HepG2 (cell line): Measurements from ENCODE around the gene NYAP1. TPM values are rescaled to one million over a fixed set of nuclear protein-coding genes. Genes with fewer than 3 reads are reported as not detected.
A peak's percentile ranks its signal among the peaks of the same experiment; 100 is the strongest.

Source experiments
- AGO2 ChIP-seq: fragments of 200-400 bp; formaldehyde crosslinking; optimal IDR thresholded peaks from 2 replicates; pipeline ENCODE3; 2017; ENCODE audit warnings: mild to moderate bottlenecking, low read depth, low read length, moderate library complexity
- ARID2 ChIP-seq: sonication (generic); formaldehyde crosslinking; IDR thresholded peaks from 2 replicates; pipeline ENCODE4 v1.8.1; 2022; ENCODE audit warnings: mild to moderate bottlenecking, missing genetic modification reagents, borderline replicate concordance
- GABPA ChIP-seq, 2 experiments: IDR thresholded peaks; 2 replicates each; pipeline ENCODE4 v1.6.1; 2011 to 2016; ENCODE audit warnings: low read depth in 2 of 2, low read length in 1 of 2, missing biosample characterization in 1 of 2, missing genetic modification characterization in 1 of 2
- IKZF4 ChIP-seq: sonication (generic); formaldehyde crosslinking; IDR thresholded peaks from 2 replicates; pipeline ENCODE4 v1.5.1; 2020; ENCODE audit warnings: borderline replicate concordance, mild to moderate bottlenecking, low read depth, missing genetic modification reagents; ENCODE audit errors: not compliant biosample characterization
- JUNB ChIP-seq: sonication (generic); formaldehyde crosslinking; IDR thresholded peaks from 2 replicates; pipeline ENCODE4 v1.8.0; 2022; ENCODE audit warnings: missing genetic modification reagents, mild to moderate bottlenecking, borderline replicate concordance
- KLF13 ChIP-seq: sonication (generic); formaldehyde crosslinking; IDR thresholded peaks from 2 replicates; pipeline ENCODE4 v1.4.0; 2020; ENCODE audit warnings: mild to moderate bottlenecking, missing genetic modification reagents
- POGZ ChIP-seq: sonication (generic); formaldehyde crosslinking; IDR thresholded peaks from 2 replicates; pipeline ENCODE4 v1.4.0; 2020; ENCODE audit warnings: mild to moderate bottlenecking, missing genetic modification reagents
- RBFOX2 ChIP-seq: fragments of 200-400 bp; formaldehyde crosslinking; IDR thresholded peaks from 2 replicates; pipeline ENCODE4 v1.6.1; 2017; ENCODE audit warnings: low read depth, mild to moderate bottlenecking, low read length
- RBM22 ChIP-seq: fragments of 200-400 bp; formaldehyde crosslinking; optimal IDR thresholded peaks from 2 replicates; pipeline ENCODE3; 2017; ENCODE audit warnings: mild to moderate bottlenecking, low read length, moderate library complexity
- RCOR2 ChIP-seq: IDR thresholded peaks from 2 replicates; pipeline ENCODE4 v1.6.1; 2016; ENCODE audit warnings: missing biosample characterization, missing genetic modification reagents
- RFXANK ChIP-seq: IDR thresholded peaks from 2 replicates; pipeline ENCODE4 v1.6.1; 2016
- SIN3A ChIP-seq: IDR thresholded peaks from 2 replicates; pipeline ENCODE4 v1.6.1; 2011; ENCODE audit warnings: low read depth, mild to moderate bottlenecking, control low read depth, low read length, borderline replicate concordance
- SNAPC2 ChIP-seq: sonication (generic); formaldehyde crosslinking; IDR thresholded peaks from 2 replicates; pipeline ENCODE4 v1.8.1; 2022; ENCODE audit warnings: mild to moderate bottlenecking, missing genetic modification reagents
- TSC22D2 ChIP-seq: sonication (generic); formaldehyde crosslinking; IDR thresholded peaks from 2 replicates; pipeline ENCODE4 v1.5.1; 2020; ENCODE audit warnings: missing genetic modification reagents, mild to moderate bottlenecking, borderline replicate concordance
- ZBTB42 ChIP-seq: sonication (generic); formaldehyde crosslinking; IDR thresholded peaks from 2 replicates; pipeline ENCODE4 v1.5.0; 2020; ENCODE audit warnings: mild to moderate bottlenecking, missing genetic modification reagents
- ZBTB8A ChIP-seq: sonication (generic); formaldehyde crosslinking; IDR thresholded peaks from 2 replicates; pipeline ENCODE4 v1.4.0; 2020; ENCODE audit warnings: mild to moderate bottlenecking, low read depth, missing genetic modification reagents, borderline replicate concordance
- ZC3H13 ChIP-seq: sonication (generic); formaldehyde crosslinking; IDR thresholded peaks from 2 replicates; pipeline ENCODE4 v1.8.1; 2023; ENCODE audit warnings: mild to moderate bottlenecking, missing genetic modification reagents, moderate library complexity
- ZFP36 ChIP-seq: fragments of 150-350 bp; IDR thresholded peaks from 2 replicates; pipeline ENCODE4 v1.6.1; 2018; ENCODE audit warnings: borderline replicate concordance, low read length, low read depth; ENCODE audit not compliant: partially characterized antibody
- ZFP37 ChIP-seq: sonication (generic); formaldehyde crosslinking; IDR thresholded peaks from 2 replicates; pipeline ENCODE4 v1.4.0; 2020; ENCODE audit warnings: missing genetic modification reagents, borderline replicate concordance
- ZNF160 ChIP-seq: sonication (generic); formaldehyde crosslinking; IDR thresholded peaks from 2 replicates; pipeline ENCODE4 v1.8.0; 2022; ENCODE audit warnings: mild to moderate bottlenecking, inconsistent platforms, missing genetic modification reagents
- ZNF234 ChIP-seq: sonication (generic); formaldehyde crosslinking; conservative IDR thresholded peaks from 2 replicates; pipeline ENCODE4 v1.5.1; 2020; ENCODE audit warnings: mild to moderate bottlenecking, missing genetic modification reagents
- ZNF33A ChIP-seq: sonication (generic); formaldehyde crosslinking; IDR thresholded peaks from 2 replicates; pipeline ENCODE4 v1.5.1; 2020; ENCODE audit warnings: missing genetic modification reagents, mild to moderate bottlenecking, moderate library complexity, borderline replicate concordance
- ZNF564 ChIP-seq: sonication (generic); formaldehyde crosslinking; IDR thresholded peaks from 2 replicates; pipeline ENCODE4 v1.8.1; 2023; ENCODE audit warnings: mild to moderate bottlenecking, missing genetic modification reagents
- ZNF572 ChIP-seq: sonication (generic); formaldehyde crosslinking; IDR thresholded peaks from 2 replicates; pipeline ENCODE4 v1.5.1; 2020; ENCODE audit warnings: mild to moderate bottlenecking, missing genetic modification reagents
- ZNF615 ChIP-seq: sonication (generic); formaldehyde crosslinking; IDR thresholded peaks from 2 replicates; pipeline ENCODE4 v1.5.0; 2020; ENCODE audit warnings: mild to moderate bottlenecking, missing genetic modification reagents, borderline replicate concordance
- ZNF746 ChIP-seq: sonication (generic); formaldehyde crosslinking; IDR thresholded peaks from 2 replicates; pipeline ENCODE4 v1.8.0; 2022; ENCODE audit warnings: mild to moderate bottlenecking, missing genetic modification reagents
- ZNF777 ChIP-seq: sonication (generic); formaldehyde crosslinking; IDR thresholded peaks from 2 replicates; pipeline ENCODE4 v1.4.0; 2020; ENCODE audit warnings: missing genetic modification reagents
- polyA plus RNA-seq, 8 experiments: library from polyadenylated mRNA; depleted of rRNA in 3 of 8; stranded (reverse) in 7 of 8; unstranded in 1 of 8; fragments of >200 nt; fragmentation: Illumina TruSeq in 4 of 8; extraction: Trizol in 4 of 8; gene quantifications; 2 replicates each; pipeline versions ENCODE4 v1.2.1 to v1.2.3, GENCODE V29; 2011 to 2016; ENCODE audit warnings: low read depth in 4 of 8, missing spikeins in 1 of 8, mixed read lengths in 1 of 8; ENCODE audit not compliant: insufficient read depth in 1 of 8
- total RNA-seq, 5 experiments: library from RNA; depleted of rRNA; stranded (reverse); fragments of >200 nt; fragmentation: Illumina TruSeq; extraction: Trizol; gene quantifications; 2 replicates each; pipeline ENCODE4 v1.2.3, GENCODE V29; 2016; ENCODE audit warnings: low read depth in 1 of 5
- TF ChIP-seq, protein P1 (sequence below): sonication (generic); formaldehyde crosslinking; IDR thresholded peaks from 2 replicates; pipeline ENCODE4 v1.5.0; 2020; ENCODE audit warnings: mild to moderate bottlenecking, low read depth, missing genetic modification reagents, borderline replicate concordance
- TF ChIP-seq, protein P2 (sequence below): sonication (generic); formaldehyde crosslinking; IDR thresholded peaks from 2 replicates; pipeline ENCODE4 v1.5.1; 2020; ENCODE audit warnings: mild to moderate bottlenecking, moderate library complexity, missing genetic modification reagents

Gene NYAP1
- total and polyA plus RNA-seq, 2 of the 13 experiments (the other 11 are each of a cell fraction or from before 2014, with no cell fraction given) = 0.15 to 0.46 TPM

DNA sequence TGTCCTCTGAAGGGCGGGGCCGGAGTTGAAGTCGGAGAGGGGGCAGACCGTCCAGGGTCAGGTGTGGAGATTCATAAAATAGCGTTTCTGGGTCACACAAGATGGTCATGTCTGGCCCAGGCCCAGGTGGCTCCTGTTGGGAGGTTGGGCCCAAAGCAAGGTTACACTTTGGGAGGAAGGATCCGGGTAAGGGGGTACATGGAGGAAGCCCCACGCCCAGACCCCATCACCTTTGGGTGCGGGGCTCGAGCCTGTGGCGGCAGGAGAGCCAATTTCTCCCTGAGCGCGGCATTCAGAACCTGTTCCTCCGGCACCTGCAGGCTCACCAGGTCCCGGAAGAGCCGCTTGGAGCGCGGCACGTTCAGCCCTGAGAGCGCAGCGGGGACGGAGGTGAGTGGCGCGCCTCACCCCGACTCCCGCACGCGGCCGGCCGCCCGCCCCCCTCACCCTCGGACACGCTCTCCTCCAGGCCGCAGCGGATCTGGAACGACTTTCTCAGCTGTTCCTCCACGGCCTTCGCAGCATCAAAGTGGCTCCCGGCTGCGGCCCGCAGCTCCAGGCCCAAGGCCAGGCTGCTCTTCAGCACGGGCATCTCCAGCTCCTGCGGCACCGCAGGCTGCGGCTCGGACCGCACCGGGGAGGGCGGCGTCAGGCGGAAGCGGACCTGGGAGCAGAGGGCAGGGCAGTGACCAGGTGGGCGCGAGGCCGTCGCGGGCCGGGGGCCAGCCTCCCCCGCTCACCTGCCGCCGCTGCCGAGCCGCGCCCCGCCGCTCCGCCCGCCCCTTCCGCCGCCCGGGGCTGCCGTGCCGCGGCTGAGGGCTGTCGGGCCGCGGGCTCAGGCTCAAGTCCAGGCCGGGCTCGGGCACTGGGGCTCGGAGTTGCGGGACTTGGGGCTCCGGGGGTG lies 48.1 kb upstream of the NYAP1 start (continued):
- TF ChIP-seq ZNF234 (CRISPR knock-in tag) (peak; percentile 78; the same call in 1 of the 2 replicates), KLF13 (CRISPR knock-in tag) (0 out of 2 replicates have a peak, but pooled peaks have one; percentile 72), ZNF564 (CRISPR knock-in tag) (peak; percentile 62; the same call in 1 of the 2 replicates), RCOR2 (CRISPR knock-in tag) (no peak), ZNF160 (CRISPR knock-in tag) (peak; percentile 68), ZNF33A (CRISPR knock-in tag) (0 out of 2 replicates have a peak, but pooled peaks have one; percentile 55), RBFOX2 (peak; percentile 95), TSC22D2 (peak; percentile 17; the same call in 1 of the 2 replicates), RBM22 (peak; percentile 94), AGO2 (peak; percentile 99), ZFP36 (no peak), ZFP37 (CRISPR knock-in tag) (0 out of 2 replicates have a peak, but pooled peaks have one; percentile 38), RFXANK (CRISPR knock-in tag) (no peak), SNAPC2 (CRISPR knock-in tag) (peak; percentile 77), ZNF615 (CRISPR knock-in tag) (no peak), ZNF572 (CRISPR knock-in tag) (no peak), SIN3A (no peak), POGZ (no peak; the same call in 1 of the 2 replicates), ZBTB8A (CRISPR knock-in tag) (no peak), IKZF4 (CRISPR knock-in tag) (peak; percentile 31), ZNF746 (CRISPR knock-in tag) (peak; percentile 36; the same call in 1 of the 2 replicates), GABPA (IDR thresholded peaks at IDR 0.05; ENCODE audit: low read depth, low read length) (no peak), GABPA (CRISPR knock-in tag; IDR thresholded peaks at IDR 0.05; ENCODE audit: low read depth) (no peak), ZNF777 (CRISPR knock-in tag) (peak; percentile 44), ZBTB42 (CRISPR knock-in tag) (no peak), ZC3H13 (CRISPR knock-in tag) (peak; percentile 84; the same call in 1 of the 2 replicates), ARID2 (CRISPR knock-in tag) (peak; percentile 66; the same call in 1 of the 2 replicates), JUNB (CRISPR knock-in tag) (no peak)
- TF ChIP-seq, protein P1, sequence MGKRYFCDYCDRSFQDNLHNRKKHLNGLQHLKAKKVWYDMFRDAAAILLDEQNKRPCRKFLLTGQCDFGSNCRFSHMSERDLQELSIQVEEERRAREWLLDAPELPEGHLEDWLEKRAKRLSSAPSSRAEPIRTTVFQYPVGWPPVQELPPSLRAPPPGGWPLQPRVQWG (CRISPR knock-in tag) = no peak
- TF ChIP-seq, protein P2, sequence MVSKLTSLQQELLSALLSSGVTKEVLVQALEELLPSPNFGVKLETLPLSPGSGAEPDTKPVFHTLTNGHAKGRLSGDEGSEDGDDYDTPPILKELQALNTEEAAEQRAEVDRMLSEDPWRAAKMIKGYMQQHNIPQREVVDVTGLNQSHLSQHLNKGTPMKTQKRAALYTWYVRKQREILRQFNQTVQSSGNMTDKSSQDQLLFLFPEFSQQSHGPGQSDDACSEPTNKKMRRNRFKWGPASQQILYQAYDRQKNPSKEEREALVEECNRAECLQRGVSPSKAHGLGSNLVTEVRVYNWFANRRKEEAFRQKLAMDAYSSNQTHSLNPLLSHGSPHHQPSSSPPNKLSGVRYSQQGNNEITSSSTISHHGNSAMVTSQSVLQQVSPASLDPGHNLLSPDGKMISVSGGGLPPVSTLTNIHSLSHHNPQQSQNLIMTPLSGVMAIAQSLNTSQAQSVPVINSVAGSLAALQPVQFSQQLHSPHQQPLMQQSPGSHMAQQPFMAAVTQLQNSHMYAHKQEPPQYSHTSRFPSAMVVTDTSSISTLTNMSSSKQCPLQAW = peak; percentile 46; the same call in 1 of the 2 replicates
